ENCODE data around the gene SLC2A1. TPM values are rescaled to one million over a fixed set of nuclear protein-coding genes. Genes with fewer than 3 reads are reported as not detected.
A peak's percentile ranks its signal among the peaks of the same experiment; 100 is the strongest.

Gene SLC2A1
- total RNA-seq (2014; rRNA removed): 244 and 317 TPM in 2 replicates
- polyA plus RNA-seq (2012): 157 TPM

DNA sequence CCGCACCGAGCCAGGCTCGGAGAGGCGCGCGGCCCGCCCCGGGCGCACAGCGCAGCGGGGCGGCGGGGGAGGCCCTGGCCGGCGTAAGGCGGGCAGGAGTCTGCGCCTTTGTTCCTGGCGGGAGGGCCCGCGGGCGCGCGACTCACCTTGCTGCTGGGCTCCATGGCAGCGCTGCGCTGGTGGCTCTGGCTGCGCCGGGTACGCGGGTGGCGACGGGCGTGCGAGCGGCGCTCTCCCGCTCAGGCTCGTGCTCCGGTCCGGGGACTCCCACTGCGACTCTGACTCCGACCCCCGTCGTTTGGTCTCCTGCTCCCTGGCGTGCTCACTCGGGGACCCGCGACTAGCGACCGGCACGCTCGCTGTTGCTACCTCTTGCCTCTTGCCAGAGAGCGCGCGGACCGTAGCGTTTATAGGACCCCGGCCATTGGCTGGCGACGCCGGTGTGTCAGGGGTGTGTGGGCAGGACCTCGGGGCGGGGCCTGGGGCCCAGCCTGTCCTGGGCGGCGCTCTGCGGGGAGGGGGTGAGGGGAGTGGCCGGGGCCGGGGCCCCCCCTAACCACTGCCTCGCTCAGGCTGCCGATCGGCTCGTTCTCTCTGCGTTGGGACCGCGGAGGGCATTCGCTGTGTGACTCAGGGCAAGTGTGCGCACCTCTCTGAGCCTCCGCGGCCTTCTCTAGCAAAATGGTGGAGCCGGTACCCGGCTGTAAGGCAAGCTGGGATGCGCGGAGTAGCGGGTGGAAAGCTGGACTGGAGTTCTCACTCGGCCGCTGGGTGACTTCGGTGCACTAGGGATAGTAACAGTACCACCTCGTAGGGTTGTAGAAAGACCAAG lies at the start of gene SLC2A1:
Gene SLC2A1 (minus strand): TSS at position 381 of the 832 bp plus-strand sequence. CDS start 217 bp downstream, at position 164.
- peak; percentile 92 for DNase-seq (ENCODE audit: low read depth)

DNA sequence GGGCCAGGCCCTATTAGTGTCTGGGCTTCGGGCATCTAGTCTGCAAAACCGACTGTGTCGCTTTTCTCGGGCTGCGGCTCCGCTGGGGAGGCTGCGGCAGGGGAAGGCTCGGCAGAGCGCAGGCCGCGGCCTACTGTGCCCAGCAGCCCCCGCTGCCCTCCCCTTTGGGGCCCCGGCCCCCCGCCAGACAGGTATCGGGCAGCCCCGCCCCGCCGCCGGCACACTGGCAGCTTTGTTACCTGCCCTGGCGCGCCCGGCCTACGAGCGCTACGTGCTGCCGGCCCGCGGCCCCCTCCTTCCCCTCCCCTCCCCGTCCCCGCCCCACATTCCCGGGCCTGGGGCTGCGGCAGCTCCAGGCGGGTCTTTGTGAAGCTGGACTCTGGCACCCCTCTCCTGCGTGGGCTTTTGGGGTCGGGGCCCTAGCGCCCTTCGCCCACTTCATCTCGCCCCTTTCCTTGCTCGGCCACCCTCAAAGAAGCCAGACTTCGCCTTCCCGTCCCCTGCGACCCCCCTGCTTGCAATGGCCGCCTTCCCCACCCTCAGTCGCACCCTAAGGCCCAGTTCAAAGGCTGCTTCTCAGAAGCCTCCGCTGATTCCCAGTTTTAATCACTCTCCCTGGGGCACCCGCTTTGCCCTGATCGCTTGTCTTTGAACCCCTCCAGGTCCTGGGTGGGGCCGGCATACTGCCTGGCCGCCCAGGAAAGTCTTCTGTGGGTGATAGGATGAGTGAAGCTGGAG lies 48.9 kb upstream of the SLC2A1 start:
- DNase-seq (ENCODE audit: low read depth): no peak

DNA sequence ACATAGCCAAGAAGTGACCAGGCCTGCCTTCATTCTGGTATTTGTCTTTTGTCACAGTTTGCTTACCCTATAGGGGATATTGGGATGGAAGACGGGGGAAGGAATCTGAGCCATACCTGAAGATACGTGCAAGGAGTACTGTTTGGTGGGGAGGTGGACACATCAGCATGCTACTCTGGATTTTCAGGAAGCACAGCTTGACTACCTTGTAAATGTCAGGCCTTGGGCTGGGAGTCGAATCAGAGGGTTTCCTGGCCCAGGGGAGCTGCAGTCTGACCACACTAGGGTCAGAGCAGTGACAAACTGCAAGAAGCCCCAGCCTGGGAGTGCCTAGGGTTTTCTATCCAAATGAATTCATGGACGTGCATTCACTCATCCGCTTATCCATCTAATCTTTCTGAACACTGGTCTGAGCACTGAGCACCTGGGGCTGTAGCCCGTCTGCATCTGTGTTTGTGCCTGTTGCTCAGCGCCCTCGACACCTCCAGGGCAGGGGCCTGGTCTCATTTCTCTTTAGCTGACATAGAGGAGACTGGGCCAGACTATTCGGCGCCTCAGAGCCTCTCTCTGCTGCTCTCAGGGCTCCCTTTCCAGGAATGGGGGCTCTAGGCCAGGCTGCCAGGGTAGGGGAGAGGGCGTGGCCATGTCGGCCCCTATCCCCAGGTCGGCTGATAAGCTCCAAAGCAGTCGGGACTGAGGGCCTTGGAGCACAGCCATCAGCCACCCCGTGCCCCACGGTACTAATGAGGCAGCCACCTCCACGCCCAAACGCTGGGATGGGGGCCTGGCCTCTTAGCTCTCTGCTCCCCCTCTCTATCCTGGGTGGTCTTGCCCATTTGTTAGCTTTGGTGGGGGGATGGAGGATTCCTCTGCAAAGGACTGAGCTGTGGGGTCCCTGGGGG lies 47.0 kb upstream of the SLC2A1 start:
- DNase-seq (ENCODE audit: low read depth): no peak

DNA sequence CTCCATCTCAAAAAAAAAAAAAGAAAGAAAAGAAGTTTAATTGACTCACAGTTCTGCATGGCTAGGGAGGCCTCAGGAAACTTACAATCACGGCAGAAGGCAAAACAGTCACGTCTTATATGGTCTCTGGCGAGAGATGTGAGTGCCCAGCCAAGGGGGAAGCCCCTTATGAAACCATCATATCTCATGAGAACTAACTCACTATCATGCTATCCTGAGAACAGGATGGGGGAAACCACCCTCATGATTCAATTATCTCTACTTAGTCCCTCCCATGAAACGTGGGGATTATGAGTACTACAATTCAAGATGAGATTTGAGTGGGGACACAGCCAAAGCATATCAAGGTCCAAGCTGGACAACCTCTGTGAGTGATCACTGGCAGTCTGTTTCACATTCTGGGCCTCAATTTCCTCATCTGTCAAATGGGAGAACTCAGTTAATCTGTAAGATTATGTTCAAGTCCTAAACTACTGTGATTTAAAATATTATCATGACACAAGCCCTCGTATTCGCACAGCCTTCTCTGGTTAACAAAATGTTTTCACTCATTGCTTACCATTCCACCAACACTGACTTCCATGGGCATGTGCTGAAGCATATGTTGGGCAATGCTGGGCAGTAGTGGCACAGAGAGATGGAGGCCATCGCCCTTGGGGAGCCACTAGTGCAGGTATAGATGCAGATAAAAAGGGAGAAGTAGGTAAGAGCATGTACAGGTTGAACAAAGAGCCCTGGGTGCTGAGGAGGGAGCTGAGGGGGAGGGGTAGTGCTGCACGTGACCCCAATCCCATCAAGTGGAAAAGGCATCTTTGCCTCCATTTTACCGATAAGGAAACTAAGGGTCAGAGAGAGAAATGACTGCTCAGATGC lies 46.2 kb upstream of the SLC2A1 start:
- no peak for DNase-seq (ENCODE audit: low read depth)

DNA sequence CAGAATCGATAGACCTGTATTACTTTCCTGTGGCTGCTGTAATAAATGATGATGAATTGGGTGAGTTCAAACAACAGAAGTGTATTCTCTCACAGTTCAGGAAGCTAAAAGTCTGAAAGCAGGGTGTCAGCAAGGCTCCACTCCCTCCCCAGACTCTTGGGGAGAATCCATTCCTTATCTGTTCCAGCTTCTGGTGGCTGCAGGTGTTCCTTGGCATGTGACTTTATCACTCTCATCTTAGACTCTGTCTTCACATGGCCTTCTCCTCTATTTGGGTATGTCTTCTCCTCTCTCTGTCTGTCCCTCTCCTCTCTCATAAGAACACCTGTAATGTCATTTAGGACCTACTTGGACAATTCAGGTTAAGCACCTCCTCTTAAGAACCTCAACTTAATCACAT lies 44.1 kb upstream of the SLC2A1 start:
- no peak for DNase-seq (ENCODE audit: low read depth)

DNA sequence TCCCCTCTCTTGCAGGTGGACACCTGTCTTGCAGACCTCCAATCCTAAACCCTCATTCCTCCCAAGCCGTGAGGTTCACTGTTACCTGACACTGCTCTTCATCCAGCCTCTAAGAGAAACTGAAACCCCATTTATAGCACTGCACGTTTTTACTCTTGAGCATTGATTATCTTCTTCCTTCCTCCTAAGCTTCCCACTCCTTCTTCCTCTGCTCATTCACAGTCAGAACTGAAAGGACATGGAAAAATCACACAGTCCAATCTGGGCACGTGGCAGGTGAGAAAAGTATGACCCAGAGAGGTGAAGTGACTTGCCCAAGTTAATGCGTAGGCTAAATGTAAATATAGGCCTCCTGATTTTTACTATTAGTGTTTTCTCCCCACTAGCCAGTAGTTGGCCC lies 43.4 kb upstream of the SLC2A1 start:
- DNase-seq (ENCODE audit: low read depth): no peak

DNA sequence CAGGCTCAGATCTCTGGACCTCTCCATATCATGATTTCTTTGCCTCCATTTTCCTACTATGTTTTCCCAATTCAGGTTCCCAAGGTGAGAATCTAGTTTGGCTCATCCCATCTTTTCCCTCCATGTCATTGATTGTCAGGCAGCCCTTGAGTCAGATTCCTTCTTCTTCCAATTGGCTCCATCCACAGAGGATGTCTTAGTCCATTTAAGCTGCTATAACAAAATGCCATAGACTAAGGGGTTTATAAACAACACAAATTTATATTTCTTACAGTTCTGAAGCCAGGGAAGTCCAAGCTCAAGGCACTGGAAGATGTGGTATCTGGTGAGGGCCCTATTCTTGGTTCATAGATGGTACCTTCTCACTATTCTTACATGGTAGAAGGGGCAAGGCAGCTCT lies 42.8 kb upstream of the SLC2A1 start:
- no peak for DNase-seq (ENCODE audit: low read depth)

DNA sequence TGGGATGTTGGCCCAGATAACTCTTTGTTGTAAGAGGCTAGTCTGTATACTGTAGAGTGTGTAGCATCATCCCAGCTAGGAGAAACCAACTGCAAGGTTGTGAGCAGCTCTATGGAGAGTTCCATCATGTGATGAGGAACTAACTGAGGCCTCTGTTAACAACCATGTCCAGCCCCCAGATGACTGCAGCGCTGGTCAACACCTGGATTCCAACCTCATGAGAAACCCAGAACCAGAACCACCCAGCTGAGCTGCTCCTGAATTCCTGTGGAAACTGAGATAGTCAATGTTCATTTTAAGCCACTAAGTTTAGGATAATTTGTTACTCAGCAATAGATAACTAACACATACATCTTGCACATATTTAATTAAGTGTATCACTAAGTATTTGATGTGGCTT lies 41.6 kb upstream of the SLC2A1 start:
- DNase-seq (ENCODE audit: low read depth): no peak

DNA sequence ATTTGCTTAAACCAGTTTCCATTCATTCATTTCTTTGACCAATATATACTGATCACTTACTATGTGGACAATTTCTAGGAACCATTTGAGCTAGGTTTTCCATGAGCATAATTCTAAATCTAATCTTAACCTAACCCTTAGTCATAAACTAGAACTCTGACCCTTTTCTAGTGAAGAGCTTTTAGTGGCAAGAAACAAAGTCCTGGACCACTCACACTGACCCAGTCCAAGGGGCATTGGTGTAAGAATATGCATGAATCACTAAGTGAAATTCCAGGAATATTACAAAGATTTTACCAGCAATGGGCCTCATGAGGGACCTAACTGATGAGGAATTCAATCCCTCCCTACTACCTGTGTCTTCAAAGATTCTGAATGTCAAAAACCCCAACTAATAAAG lies 40.6 kb upstream of the SLC2A1 start:
- DNase-seq (ENCODE audit: low read depth): no peak

DNA sequence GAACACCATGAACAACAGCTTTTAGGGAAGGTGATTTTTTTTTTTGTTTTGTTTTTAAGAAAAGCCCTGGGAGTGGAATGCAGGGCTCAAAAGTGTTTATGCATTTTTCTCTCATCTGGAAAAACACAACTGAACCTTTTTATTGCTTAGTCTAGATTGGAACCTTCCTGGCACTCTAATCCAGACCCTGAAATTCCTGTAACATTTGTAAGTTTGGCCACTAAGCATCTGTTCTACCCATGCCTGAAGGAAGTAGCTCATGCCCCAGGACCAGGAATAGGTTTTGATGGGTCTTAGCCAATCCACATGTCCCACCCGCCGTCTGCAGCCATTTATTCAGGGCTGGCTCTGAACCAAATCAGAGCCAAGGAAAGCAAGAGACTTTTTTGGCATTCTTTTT lies 39.7 kb upstream of the SLC2A1 start:
- no peak for DNase-seq (ENCODE audit: low read depth)

DNA sequence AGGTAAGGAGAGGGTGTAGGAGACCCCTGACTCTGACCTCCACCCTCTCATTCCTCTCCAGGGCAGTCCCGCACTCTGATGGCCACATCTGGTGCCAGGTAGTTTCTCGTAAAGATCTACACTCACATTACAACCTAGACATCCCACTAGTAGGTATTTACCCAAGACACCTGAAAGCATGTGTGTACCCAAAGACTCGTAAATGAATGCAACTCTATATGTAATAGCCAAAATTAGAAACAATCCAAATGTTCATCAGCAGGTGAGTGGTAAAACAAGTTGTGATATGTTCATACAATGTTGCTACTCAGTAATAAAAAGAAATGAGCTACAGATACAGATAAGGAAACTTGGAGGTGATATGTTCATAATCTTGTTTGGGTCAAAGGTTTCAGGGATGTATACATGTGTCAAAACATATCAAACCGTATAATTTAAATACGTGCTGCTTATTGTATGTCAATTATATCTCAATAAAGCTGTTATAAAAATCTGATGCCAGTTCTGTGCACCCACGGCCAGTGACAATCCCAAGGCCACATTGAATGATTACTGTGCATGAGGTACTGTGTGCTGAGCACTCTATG lies 37.8 kb upstream of the SLC2A1 start:
- no peak for DNase-seq (ENCODE audit: low read depth)

DNA sequence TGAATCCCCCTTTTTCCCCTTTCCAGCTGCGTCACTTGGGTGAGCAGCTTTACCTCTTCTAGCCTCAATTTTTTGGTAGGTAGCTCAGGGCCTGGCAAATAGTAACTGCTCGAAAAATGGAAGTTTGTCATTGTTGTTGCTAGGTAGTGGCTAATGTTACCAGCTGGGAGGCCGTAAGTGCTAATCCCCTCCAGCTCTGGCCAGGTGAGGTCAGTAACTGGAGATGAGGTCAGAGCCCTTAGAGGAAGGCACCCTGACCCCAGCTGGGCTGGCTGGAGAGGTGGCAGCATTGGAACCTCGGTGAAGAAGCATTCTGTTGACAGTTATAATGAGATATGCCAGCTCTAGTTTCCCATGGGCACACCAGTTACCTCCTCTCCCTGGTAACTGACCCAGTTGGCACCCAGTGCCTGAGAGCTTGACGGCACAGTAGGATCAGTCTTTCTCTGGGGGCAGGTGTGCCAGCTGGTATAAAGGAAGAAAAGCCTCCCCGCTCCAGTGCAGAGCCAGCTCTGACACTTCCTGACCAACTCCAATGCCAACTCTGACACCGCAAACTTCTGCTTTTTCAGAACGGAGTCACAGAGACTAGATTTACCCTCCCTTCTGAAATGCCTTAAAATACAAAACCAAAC lies 35.0 kb upstream of the SLC2A1 start:
- DNase-seq (ENCODE audit: low read depth): no peak

DNA sequence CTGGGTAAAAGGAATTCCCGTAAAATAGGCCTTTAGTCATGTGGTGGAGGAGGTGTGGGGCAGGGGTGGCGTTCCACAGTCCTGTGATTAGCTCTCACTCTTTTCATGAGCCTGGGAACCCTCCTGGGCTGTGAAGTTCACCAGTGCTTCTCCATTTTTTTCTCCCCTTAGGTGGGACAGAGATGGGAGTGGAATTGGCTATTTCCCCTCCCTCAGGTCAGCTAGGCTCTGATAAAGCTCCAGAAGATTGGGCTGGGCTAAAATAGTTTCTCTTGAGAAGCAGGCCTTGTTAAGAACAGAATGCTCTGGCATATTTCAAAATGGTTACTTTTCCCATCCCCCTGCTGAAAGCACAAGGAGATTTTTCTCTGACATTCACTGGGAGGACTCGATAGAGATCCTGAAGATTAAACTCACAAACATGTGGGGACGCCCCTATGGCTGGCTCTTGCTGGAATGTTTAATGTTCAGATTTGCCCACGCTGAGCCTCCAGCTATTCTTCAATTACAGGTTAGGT lies 33.4 kb upstream of the SLC2A1 start:
- no peak for DNase-seq (ENCODE audit: low read depth)

DNA sequence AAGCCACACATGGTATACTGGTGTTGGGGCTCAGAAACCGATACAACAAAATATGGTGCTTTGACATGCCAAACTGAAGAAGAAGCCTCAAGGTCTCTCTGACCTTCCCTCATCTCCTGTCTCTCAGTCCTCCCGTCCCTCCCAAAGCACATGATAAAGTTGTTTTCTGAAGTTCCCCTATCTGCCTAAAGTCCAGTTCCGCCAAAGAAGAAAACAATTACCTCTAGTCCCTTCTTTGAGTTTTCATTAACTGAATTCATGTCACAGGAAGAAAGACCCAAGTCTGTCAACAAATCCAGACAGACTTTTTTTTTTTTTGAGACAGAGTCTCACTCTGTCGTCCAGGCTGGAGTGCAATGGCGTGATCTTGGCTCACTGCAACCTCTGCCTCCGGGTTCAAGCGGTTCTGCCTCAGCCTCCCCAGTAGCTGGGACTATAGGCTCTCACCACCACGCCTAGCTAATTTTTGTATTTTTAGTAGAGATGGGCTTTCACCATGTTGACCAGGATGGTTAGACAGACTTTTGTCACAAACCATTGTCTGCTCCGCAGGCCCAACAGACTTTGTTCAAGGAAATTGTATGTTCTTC lies 32.2 kb upstream of the SLC2A1 start:
- DNase-seq (ENCODE audit: low read depth): no peak

DNA sequence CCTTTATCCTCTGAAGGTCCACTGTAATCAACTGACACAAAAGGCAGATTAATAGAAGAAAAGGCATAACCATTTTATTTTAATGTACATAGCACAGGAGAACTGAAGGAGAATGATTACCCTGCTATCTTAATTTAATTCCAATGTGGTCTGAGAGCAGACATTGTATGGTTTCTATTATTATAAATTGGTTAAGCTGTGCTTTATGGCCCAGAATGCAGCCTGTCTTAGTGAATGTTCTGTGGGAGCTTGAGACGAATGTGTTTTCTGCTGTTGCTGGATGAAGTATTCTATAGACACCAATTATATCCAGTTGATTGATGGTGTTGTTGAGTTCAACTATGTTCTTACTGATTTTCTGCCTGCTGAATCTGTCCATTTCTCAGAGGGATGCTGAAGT lies 25.0 kb upstream of the SLC2A1 start:
- no peak for DNase-seq (ENCODE audit: low read depth)

DNA sequence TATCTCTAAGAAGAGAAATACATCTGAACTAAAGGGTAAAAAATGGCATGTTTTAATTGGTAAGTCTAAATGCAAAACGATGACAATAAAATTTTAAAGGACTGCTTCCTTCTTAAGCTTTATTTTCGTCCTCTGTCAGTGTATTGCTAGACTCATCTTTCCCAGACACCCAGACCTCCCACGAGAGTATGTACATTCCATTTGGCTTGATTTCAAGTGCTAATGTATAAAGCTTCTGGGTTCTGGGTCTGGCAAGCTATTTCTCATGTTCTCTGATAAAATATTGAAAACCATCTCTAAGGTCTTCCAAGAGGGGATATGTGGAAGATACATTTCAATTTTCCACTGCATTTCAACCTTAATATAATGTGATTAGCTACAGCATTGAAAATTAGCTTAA lies 24.6 kb upstream of the SLC2A1 start:
- DNase-seq (ENCODE audit: low read depth): no peak

DNA sequence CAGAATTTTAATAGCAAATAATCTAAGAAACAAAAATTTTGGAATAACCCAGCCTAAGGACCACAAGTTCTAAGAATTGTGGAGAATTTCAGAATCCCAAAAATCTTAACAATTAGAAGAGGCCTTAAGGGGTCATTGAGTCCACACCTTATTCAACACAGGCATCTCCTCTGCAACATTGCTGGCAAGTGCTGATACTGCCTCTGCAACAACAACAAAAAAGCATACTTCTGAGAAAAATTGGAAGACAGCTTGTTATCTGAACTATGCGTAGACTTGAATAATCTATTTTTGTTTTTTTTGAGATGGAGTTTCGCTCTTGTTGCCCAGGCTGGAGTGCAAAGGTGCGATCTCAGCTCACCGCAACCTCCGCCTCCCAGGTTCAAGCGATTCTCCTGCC lies 24.0 kb upstream of the SLC2A1 start:
- no peak for DNase-seq (ENCODE audit: low read depth)

DNA sequence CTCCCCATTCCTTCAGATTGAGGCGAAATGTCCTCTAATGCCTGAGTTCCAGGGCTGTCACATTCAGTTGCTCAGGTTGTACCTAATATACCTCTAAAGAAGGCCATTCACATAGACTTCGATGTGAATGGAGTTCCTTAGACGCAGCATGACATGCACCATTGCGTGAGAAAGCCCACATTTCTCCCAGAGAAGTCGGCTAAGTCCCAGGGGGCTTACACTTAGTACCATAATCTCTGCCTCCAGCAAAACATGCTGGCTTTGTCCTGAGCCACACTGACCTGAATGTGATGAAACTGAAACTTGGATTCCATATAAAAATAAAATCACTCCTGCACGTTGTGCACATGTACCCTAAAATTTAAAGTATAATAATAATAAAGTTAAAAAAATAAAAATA lies 23.2 kb upstream of the SLC2A1 start:
- no peak for DNase-seq (ENCODE audit: low read depth)

DNA sequence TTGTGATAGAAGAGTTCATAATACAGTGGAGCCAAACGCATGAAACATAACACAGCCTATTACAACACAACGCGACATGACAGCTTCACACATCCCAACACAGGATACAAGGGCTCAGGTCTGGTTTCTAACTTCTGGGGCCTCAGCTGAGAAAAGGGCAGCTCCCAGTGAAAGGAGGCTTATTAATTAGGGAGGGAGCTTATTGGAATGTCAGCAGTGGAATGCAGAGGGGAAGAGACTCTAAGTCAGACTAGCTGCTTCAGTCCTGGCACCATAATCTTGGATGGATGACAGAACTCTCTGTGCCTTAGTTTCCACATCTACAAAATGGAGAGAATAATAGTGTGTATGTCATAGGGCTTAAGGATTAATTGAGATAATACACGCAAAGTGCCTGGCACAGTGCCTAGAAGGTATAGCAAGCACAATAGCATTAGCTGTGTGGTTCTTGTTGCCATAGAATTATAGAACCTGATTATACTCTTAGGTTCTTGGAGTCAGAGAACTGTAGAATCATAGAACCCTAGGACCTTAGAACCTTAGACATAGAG lies 22.7 kb upstream of the SLC2A1 start:
- no peak for DNase-seq (ENCODE audit: low read depth)
